ENCODE results near the gene LGALS7.

The LGALS7 gene

DNA sequence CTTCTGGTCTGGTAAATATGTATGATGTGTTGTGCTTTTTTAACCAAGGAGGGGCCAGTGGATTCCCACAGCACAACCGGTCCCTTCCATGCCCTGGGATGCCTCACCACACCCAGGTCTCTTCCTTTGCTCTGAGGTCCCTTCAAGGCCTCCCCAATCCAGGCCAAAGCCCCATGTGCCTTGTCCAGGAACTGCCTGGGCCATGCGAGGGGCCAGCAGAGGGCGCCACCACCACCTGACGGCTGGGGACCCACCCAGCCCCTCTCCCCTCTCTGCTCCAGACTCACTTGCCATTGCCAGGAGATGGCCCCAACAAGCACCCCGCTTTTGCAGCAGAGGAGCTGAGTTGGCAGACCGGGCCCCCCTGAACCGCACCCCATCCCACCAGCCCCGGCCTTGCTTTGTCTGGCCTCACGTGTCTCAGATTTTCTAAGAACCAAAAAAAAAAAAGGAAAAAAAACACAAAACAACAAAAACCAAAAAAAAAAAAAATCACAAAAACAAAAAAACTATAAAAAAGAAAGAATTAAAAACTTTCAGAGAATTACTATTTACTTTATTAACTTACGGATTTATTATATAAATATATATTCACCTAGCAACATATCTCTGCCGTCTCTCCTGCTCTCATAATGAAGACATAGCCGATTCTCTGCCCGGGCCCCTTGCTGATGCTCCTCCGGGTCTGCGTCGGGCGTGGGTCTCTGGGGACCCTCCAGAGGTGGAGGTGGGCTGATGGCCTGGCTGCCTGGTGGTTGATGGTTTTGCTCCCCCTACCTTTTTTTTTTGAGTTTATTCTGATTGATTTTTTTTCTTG, 43.5 kb downstream of the LGALS7 start:
- POLR2A ChIA-PET = no interaction called here
- peak; percentile 75 for DNase-seq (ENCODE audit: extremely low spot score)
- TF ChIP-seq, protein P1, sequence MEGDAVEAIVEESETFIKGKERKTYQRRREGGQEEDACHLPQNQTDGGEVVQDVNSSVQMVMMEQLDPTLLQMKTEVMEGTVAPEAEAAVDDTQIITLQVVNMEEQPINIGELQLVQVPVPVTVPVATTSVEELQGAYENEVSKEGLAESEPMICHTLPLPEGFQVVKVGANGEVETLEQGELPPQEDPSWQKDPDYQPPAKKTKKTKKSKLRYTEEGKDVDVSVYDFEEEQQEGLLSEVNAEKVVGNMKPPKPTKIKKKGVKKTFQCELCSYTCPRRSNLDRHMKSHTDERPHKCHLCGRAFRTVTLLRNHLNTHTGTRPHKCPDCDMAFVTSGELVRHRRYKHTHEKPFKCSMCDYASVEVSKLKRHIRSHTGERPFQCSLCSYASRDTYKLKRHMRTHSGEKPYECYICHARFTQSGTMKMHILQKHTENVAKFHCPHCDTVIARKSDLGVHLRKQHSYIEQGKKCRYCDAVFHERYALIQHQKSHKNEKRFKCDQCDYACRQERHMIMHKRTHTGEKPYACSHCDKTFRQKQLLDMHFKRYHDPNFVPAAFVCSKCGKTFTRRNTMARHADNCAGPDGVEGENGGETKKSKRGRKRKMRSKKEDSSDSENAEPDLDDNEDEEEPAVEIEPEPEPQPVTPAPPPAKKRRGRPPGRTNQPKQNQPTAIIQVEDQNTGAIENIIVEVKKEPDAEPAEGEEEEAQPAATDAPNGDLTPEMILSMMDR (IDR thresholded peaks at IDR 0.05; ENCODE audit: control extremely low read depth, extremely low read depth, low read depth, missing control alignments) = peak; percentile 84
- CTCF ChIA-PET = interaction anchor here (0.7 to 1.6 kb wide), 4 partner anchors 102 to 206 kb away, joined by 3 to 4 read pairs (median 4); partner anchors contain the start of genes ECH1, MRPS12 and SARS2

DNA sequence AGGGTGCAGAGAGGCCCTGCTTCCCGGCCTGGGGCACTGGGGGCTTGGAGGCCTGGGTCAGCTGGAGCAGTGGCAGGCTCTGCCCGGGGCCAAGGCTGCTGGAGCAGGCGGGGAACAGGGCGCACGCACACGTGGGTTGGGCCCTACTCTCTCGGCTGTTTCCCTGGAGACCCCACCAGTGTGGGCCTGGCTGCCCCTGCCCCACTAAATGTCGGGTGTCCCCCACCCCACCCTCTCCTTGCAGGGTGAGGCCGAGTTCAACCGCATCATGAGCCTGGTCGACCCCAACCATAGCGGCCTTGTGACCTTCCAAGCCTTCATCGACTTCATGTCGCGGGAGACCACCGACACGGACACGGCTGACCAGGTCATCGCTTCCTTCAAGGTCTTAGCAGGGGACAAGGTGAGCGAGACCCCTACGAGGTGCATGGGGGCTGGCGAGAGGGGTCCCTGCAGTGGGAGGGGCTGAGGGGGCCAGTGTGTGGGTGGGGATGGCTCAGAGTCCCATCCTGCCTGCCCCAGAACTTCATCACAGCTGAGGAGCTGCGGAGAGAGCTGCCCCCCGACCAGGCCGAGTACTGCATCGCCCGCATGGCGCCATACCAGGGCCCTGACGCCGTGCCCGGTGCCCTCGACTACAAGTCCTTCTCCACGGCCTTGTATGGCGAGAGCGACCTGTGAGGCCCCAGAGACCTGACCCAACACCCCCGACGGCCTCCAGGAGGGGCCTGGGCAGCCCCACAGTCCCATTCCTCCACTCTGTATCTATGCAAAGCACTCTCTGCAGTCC, 44.4 kb downstream of the LGALS7 start:
- TF ChIP-seq, protein P1 (IDR thresholded peaks at IDR 0.05; ENCODE audit: control extremely low read depth, extremely low read depth, low read depth, missing control alignments) = no peak
- ChIA-PET CTCF (interaction anchor here (1.6 kb wide), 1 partner anchor 326 kb away, joined by 3 read pairs; the partner anchor contains the start of gene FAM98C), POLR2A (no interaction called here)

DNA sequence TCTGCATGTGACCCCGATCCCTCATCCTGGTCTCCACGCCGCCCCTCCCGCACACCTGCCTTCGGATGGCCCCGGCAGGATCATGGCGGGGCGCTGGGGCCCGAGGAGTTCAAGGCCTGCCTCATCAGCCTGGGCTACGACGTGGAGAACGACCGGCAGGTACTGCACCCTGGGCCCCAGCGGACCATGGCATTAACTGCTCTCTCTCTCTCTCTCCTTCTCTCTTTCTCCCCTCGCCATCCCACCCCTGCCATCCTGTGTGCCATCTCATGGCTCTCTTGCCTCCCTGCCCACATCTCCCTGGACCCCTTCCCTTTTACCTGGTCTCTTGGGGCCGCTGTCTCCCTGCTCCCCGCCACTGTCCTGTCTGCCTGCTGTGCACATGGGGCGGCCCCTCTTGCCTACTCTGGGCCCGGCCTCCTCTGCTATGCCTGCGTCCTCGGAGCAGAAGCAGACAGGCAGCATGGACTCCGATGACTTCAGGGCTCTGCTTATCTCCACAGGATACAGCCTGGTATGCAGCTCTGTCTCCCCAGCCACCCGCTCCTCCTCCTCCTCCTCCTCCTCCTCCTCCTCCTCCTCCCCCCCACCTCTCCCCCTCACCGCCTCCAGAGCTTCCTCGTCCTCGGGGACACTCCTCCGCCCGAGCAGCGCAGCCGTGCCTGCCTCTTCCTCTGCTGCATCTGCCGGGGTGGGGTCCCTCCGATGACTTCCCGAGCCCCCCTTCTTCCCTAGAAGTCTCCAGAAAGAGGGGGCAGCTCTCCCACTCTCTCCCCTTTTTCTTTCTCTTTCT, 45.3 kb downstream of the LGALS7 start:
- no peak for DNase-seq (ENCODE audit: extremely low spot score)
- ChIA-PET CTCF (interaction anchor here (1.1 to 2.0 kb wide), 3 partner anchors 66 to 325 kb away, joined by 3 to 8 read pairs (median 3); partner anchors contain the start of genes FAM98C, MRPS12 and SARS2), POLR2A (interaction anchor here (0.6 kb wide), 1 partner anchor 104 kb away, joined by 4 read pairs; no protein-coding TSS in a partner anchor)
- TF ChIP-seq, protein P1 (IDR thresholded peaks at IDR 0.05; ENCODE audit: control extremely low read depth, extremely low read depth, low read depth, missing control alignments) = no peak

More for the DNA sequence above, 44.4 kb downstream of the LGALS7 start:
- no peak for DNase-seq (ENCODE audit: extremely low spot score)

DNA sequence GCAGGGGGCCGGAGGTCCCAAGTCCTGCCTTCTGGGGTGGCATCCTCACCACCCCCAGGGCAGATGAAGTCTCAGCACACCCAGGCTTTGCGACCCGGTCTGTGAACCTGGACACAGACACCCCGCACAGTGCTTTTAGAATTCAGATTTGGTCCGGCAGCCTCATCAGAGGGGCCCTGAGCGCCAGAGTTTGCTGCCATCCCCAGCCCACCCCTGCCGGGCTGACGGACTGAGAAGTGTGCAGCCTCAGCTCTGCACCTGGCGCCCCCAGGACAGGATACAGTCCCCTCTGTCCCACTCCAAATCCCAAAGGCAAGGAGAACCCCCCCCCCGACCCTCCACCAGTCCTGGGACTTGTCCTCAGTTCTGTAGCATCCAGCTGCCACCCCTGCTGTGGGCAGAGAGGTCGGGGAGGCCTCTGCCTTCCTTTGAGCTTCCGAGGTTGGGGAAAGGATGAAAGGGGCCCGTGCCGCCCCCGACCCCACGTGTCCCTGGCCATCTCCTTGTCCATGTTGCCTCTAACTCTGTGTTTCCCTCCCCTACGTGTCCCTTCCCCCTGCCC, 45.9 kb downstream of the LGALS7 start:
- TF ChIP-seq, protein P1 (IDR thresholded peaks at IDR 0.05; ENCODE audit: control extremely low read depth, extremely low read depth, low read depth, missing control alignments) = no peak
- CTCF ChIA-PET = interaction anchor here (1.1 to 2.0 kb wide), 5 partner anchors 42 to 324 kb away, joined by 3 to 8 read pairs (median 3); partner anchors contain the start of genes FAM98C, MRPS12 and SARS2
- no peak for DNase-seq (ENCODE audit: extremely low spot score)
- POLR2A ChIA-PET = no interaction called here

DNA sequence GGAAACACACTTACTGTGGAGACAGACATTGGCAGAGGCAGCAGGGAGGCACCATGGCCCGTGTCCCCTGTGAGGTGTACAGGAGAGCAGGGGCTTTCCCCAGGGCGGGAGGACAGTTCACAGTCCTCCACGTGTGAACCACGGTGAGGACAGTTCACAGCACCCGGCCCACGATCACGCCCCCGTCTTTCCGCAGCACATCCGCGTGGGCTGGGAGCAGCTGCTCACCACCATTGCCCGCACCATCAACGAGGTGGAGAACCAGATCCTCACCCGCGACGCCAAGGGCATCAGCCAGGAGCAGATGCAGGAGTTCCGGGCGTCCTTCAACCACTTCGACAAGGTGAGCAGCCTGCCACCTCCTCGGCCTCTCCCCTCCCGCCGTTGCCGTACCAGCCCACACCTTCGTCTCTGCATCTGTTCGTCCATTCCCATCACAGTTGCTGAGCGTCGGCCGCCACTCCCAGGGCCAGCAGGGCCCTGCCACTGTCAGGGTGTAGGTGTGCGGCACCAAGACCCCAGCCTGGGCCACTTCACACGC, 46.5 kb downstream of the LGALS7 start:
- ChIA-PET POLR2A (no interaction called here), CTCF (interaction anchor here (1.1 to 2.0 kb wide), 4 partner anchors 43 to 204 kb away, joined by 3 to 8 read pairs (median 4); partner anchors contain the start of genes MRPS12 and SARS2)
- DNase-seq (ENCODE audit: extremely low spot score) = no peak
- TF ChIP-seq, protein P1 (IDR thresholded peaks at IDR 0.05; ENCODE audit: control extremely low read depth, extremely low read depth, low read depth, missing control alignments) = no peak
